Ovary (tissue), 9 donors: ENCODE results near the gene DNAAF1. TPM values are rescaled to one million over a fixed set of nuclear protein-coding genes. Genes with fewer than 3 reads are reported as not detected.

Experiments
- DNase-seq, 5 donors: peaks; one replicate each; pipeline ENCODE4 v3.0.0-alpha.2; 2019 to 2020
- H3K27ac ChIP-seq, 2 donors: fragments of 200-600 bp; one replicate each; pipeline versions ENCODE4 v1.5.1 to v1.8.0; 2019 to 2022
- H3K27me3 ChIP-seq: fragments of 200-600 bp; one replicate; pipeline ENCODE4 v1.8.0; 2022
- H3K36me3 ChIP-seq: fragments of 200-600 bp; sonication (generic); one replicate; pipeline ENCODE4 v1.5.1; 2019
- H3K4me1 ChIP-seq: one replicate; pipeline ENCODE4 v1.8.1; 2013; ENCODE audit warnings: mild to moderate bottlenecking, moderate library complexity; ENCODE audit not compliant: insufficient read depth
- H3K4me3 ChIP-seq: fragments of 200-600 bp; sonication (generic); one replicate; pipeline ENCODE4 v1.5.1; 2017
- H3K9me3 ChIP-seq, 2 donors: fragments of 200-600 bp in 1 of 2; sonication (generic) in 1 of 2; one replicate each; pipeline versions ENCODE4 v1.5.1 to v1.8.1; 2013 to 2019; ENCODE audit warnings: mild to moderate bottlenecking in 1 of 2, moderate library complexity in 1 of 2
- EP300 ChIP-seq: sonication (generic); formaldehyde crosslinking; IDR thresholded peaks from one replicate; pipeline ENCODE4 v1.6.1; 2017; ENCODE audit warnings: antibody characterized with exemption
- POLR2A ChIP-seq: fragments of 450-650 bp; IDR thresholded peaks from one replicate; pipeline ENCODE4 v1.6.1; 2017; ENCODE audit warnings: antibody characterized with exemption, mild to moderate bottlenecking, moderate library complexity
- WGBS, 3 donors: extraction: QIAGEN DNeasy Blood & Tissue Kit in 1 of 3; methylation state at CpG; one replicate each; pipeline versions ENCODE4 v1.1.5 to v1.1.7; 2013 to 2017; 5-methylcytosine and 5-hydroxymethylcytosine counted together
- intact Hi-C, 4 donors: fragments of 100-400 bp; cut with DNase I; formaldehyde crosslinking; loops; one replicate each; pipeline versions ENCODE4 v1.11.0 to v1.15.1; 2022 to 2023
- polyA plus RNA-seq, 2 donors: library from polyadenylated mRNA; stranded (reverse); fragments of 200-250 nt in 1 of 2; fragments of 350-450 nt in 1 of 2; fragmentation: Illumina TruSeq in 1 of 2; extraction: RNeasy Lipid Tissue Mini Kit (QIAGEN cat#74804) in 1 of 2; gene quantifications; one replicate each; pipeline ENCODE4 v1.2.3, GENCODE V29; 2013 to 2014
- total RNA-seq, 7 donors: library from RNA; depleted of rRNA in 2 of 7; stranded (reverse); fragments of >200 nt in 2 of 7; fragmentation: NEBNext Ultra II Directional in 3 of 7; extraction: Animal tissue kit (Norgen Biotek cat#: 25700) in 3 of 7; gene quantifications; one replicate each; pipeline versions ENCODE4 v1.1.0 to v1.2.4, GENCODE V29; 2016 to 2023
- TF ChIP-seq, protein P1 (sequence below), 3 donors: fragments of 450-650 bp in 2 of 3; fragments of 200-600 bp in 1 of 3; IDR thresholded peaks; one replicate each; pipeline versions ENCODE4 v1.5.1 to v1.8.0; 2016 to 2022; ENCODE audit warnings: antibody characterized with exemption in 3 of 3, mild to moderate bottlenecking in 1 of 3
- donor health status: DM: no; HTN: no; CAD: no; lungs with moderate emphysema.
- donor health status: DM: no; HTN: no; CAD: no.
- donor health status: Bipolar disorder and iron deficiency.
- donor health status: DM: yes; HTN: yes; CAD: no.
- donor health status: DM: no; HTN: no; CAD: no.
- donor health status: DM: yes; HTN: yes; CAD: no.

Gene DNAAF1
- total and polyA plus RNA-seq, 9 donors = 0.33 to 42.6 (median 1.8) TPM

DNA sequence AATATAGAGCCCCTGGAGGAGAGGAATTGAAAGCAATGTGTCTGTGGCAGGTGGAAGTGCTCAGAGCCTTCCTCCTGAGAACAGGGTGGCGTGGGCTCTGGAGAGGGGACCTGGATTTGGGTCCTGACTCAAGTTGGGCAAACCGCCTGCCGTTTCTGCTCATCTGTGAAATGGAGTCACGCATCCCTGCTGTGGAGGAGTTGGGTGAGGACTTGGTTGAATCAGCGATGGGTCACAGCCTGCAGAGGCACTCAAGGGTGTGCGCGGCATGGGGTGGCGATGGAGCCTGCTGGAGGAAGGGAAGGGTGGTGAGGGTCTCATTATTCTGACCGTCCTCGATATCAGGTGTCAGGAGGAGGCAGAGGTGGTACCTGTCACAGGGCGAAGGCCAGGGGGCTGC, 48.9 kb downstream of the DNAAF1 start:
- H3K9me3 ChIP-seq = no peaks in the 10 kb centered on the region
- no peaks in the 10 kb centered on the region for H3K27me3 ChIP-seq
- H3K27ac ChIP-seq = no peak overlapping the region
- intact Hi-C loops = no loop called here
- DNase-seq = no peak
- H3K4me1 ChIP-seq = no peaks in the 10 kb centered on the region
- TF ChIP-seq POLR2A = no peak
- WGBS, 3 donors = 80 to 86% (median 83%) methylated on average over 11 of the region's 11 CpGs
- H3K36me3 ChIP-seq = no peaks in the 10 kb centered on the region
- H3K4me3 ChIP-seq = no peak overlapping the region

DNA sequence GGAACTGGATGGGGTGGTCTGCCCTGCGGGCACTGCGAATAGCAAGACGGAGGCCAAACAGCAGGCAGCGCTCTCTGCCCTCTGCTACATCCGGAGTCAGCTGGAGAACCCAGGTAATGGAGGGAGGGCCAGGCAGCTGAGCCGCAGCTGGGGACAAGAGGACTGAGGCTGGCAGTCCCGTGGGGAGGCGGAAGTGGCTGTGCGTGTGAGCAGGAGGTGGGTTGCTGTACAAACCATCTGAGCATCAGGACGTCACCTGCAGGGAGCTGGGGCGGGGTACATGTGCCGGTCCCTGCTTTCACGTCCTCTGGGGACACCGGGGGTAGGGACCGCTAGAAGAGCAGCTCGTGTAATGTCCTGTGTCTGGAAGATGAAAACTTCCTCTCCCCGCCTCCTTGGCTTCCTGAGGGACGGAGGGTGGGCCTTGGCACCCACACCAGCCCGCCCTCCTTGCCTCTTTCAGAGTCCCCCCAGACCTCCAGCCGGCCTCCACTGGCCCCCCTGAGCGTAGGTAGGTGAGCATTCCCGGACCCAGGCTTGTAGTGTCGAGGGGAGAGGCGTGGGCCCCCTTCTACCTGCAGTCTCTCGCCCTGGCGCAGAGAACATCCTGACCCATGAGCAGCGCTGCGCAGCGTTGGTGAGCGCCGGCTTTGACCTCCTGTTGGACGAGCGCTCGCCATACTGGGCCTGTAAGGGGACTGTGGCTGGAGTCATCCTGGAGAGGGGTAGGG, 49.5 kb downstream of the DNAAF1 start:
- H3K27me3 ChIP-seq = no peaks in the 10 kb centered on the region
- 76 to 87% (median 81%) methylated on average over 31 to 34 of the region's 34 CpGs for WGBS, 3 donors
- intact Hi-C loops = no loop called here
- H3K4me1 ChIP-seq = no peaks in the 10 kb centered on the region
- no peaks in the 10 kb centered on the region for H3K9me3 ChIP-seq
- TF ChIP-seq, protein P1, sequence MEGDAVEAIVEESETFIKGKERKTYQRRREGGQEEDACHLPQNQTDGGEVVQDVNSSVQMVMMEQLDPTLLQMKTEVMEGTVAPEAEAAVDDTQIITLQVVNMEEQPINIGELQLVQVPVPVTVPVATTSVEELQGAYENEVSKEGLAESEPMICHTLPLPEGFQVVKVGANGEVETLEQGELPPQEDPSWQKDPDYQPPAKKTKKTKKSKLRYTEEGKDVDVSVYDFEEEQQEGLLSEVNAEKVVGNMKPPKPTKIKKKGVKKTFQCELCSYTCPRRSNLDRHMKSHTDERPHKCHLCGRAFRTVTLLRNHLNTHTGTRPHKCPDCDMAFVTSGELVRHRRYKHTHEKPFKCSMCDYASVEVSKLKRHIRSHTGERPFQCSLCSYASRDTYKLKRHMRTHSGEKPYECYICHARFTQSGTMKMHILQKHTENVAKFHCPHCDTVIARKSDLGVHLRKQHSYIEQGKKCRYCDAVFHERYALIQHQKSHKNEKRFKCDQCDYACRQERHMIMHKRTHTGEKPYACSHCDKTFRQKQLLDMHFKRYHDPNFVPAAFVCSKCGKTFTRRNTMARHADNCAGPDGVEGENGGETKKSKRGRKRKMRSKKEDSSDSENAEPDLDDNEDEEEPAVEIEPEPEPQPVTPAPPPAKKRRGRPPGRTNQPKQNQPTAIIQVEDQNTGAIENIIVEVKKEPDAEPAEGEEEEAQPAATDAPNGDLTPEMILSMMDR (IDR thresholded peaks at IDR 0.05) = no peak
- TF ChIP-seq POLR2A = no peak
- no peak for TF ChIP-seq EP300
- H3K36me3 ChIP-seq = no peaks in the 10 kb centered on the region
- no peak overlapping the region for H3K4me3 ChIP-seq
- DNase-seq = no peak
- H3K27ac ChIP-seq = no peak overlapping the region

DNA sequence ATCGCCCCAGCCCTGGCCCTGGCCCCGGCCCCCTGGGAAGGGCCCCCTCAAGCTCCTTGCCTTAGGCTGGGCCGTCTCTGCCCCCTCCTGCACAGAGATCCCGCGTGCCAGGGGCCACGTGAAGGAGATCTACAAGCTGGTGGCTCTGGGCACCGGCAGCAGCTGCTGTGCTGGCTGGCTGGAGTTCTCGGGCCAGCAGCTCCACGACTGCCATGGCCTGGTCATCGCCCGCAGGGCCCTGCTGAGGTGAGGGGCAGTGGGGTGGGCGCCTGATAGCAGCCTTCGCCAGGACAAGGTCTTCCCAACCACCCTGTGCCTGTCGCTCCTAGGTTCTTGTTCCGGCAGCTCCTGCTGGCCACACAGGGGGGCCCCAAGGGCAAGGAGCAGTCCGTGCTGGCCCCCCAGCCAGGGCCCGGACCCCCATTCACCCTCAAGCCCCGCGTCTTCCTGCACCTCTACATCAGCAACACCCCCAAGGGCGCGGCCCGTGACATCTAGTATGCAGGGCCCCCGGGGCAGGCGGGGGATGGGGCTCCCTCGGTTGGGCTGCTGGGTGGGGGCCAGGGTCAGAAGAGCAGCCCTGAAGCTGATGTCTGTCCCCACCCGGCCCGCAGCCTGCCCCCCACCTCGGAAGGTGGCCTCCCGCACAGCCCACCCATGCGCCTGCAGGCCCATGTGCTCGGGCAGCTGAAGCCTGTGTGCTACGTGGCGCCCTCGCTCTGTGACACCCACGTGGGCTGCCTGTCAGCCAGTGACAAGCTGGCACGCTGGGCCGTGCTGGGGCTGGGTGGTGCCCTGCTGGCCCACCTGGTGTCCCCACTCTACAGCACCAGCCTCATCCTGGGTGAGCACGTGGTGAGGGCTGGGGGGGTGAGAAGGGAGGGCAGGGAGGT, 50.3 kb downstream of the DNAAF1 start:
- no peaks in the 10 kb centered on the region for H3K4me1 ChIP-seq
- no peak overlapping the region for H3K27ac ChIP-seq
- H3K4me3 ChIP-seq = no peak overlapping the region
- intact Hi-C loops = no loop called here
- H3K27me3 ChIP-seq = no peaks in the 10 kb centered on the region
- WGBS, 3 donors = 81 to 89% (median 88%) methylated on average over 35 to 38 of the region's 38 CpGs
- TF ChIP-seq EP300 = no peak
- TF ChIP-seq, protein P1 (IDR thresholded peaks at IDR 0.05) = no peak
- no peak for TF ChIP-seq POLR2A
- no peaks in the 10 kb centered on the region for H3K9me3 ChIP-seq
- H3K36me3 ChIP-seq = no peaks in the 10 kb centered on the region
- DNase-seq = no peak

DNA sequence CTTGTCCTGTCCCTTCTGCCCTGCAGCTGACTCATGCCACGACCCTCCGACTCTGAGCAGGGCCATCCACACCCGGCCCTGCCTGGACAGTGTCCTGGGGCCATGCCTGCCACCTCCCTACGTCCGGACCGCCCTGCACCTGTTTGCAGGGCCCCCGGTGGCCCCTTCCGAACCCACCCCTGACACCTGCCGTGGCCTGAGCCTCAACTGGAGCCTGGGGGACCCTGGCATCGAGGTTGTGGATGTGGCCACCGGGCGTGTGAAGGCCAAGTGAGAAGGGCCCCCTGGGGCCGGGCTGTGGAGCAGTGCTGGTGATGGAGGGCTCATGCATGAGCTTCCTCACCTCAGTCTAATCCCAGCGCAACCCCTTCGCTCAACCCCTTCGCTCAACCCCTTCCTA, 51.0 kb downstream of the DNAAF1 start:
- Histone ChIP-seq H3K4me3 (no peak overlapping the region), H3K9me3 (no peaks in the 10 kb centered on the region), H3K27me3 (no peaks in the 10 kb centered on the region), H3K36me3 (no peaks in the 10 kb centered on the region), H3K27ac (no peak overlapping the region), H3K4me1 (no peaks in the 10 kb centered on the region)
- intact Hi-C loops = no loop called here
- TF ChIP-seq POLR2A (no peak), EP300 (no peak)
- TF ChIP-seq, protein P1 (IDR thresholded peaks at IDR 0.05) = no peak
- DNase-seq = no peak
- WGBS, 3 donors = 93% methylated on average over 16 of the region's 16 CpGs
